ENCODE results near the gene CTH.

- TF ChIP-seq, protein P1, sequence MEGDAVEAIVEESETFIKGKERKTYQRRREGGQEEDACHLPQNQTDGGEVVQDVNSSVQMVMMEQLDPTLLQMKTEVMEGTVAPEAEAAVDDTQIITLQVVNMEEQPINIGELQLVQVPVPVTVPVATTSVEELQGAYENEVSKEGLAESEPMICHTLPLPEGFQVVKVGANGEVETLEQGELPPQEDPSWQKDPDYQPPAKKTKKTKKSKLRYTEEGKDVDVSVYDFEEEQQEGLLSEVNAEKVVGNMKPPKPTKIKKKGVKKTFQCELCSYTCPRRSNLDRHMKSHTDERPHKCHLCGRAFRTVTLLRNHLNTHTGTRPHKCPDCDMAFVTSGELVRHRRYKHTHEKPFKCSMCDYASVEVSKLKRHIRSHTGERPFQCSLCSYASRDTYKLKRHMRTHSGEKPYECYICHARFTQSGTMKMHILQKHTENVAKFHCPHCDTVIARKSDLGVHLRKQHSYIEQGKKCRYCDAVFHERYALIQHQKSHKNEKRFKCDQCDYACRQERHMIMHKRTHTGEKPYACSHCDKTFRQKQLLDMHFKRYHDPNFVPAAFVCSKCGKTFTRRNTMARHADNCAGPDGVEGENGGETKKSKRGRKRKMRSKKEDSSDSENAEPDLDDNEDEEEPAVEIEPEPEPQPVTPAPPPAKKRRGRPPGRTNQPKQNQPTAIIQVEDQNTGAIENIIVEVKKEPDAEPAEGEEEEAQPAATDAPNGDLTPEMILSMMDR (IDR thresholded peaks at IDR 0.05 in 4 of 5, conservative IDR thresholded peaks at IDR 0.05 in 1 of 5) = no peak
- TF ChIP-seq POLR2A (IDR thresholded peaks at IDR 0.05) = no peak
These were observed 27.6 kb upstream of the CTH start for GRCh38 chr1:70383483-70383882.

All from gastrocnemius medialis (tissue), 4 donors.